ENCODE results near the gene MRGPRF.

MRGPRF gene

GRCh38 chr11:68992743-68993255, 20.2 kb downstream of the MRGPRF start:
- no peak for DNase-seq (ENCODE audit: low spot score)
- TF ChIP-seq, protein P1, sequence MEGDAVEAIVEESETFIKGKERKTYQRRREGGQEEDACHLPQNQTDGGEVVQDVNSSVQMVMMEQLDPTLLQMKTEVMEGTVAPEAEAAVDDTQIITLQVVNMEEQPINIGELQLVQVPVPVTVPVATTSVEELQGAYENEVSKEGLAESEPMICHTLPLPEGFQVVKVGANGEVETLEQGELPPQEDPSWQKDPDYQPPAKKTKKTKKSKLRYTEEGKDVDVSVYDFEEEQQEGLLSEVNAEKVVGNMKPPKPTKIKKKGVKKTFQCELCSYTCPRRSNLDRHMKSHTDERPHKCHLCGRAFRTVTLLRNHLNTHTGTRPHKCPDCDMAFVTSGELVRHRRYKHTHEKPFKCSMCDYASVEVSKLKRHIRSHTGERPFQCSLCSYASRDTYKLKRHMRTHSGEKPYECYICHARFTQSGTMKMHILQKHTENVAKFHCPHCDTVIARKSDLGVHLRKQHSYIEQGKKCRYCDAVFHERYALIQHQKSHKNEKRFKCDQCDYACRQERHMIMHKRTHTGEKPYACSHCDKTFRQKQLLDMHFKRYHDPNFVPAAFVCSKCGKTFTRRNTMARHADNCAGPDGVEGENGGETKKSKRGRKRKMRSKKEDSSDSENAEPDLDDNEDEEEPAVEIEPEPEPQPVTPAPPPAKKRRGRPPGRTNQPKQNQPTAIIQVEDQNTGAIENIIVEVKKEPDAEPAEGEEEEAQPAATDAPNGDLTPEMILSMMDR (conservative IDR thresholded peaks at IDR 0.05; ENCODE audit: low read depth) = no peak
- POLR2A ChIA-PET (ENCODE audit: low non-redundant PET) = no interaction called here
- H3K27ac ChIP-seq = no peak overlapping the region
- CTCF ChIA-PET = no interaction called here

DNA sequence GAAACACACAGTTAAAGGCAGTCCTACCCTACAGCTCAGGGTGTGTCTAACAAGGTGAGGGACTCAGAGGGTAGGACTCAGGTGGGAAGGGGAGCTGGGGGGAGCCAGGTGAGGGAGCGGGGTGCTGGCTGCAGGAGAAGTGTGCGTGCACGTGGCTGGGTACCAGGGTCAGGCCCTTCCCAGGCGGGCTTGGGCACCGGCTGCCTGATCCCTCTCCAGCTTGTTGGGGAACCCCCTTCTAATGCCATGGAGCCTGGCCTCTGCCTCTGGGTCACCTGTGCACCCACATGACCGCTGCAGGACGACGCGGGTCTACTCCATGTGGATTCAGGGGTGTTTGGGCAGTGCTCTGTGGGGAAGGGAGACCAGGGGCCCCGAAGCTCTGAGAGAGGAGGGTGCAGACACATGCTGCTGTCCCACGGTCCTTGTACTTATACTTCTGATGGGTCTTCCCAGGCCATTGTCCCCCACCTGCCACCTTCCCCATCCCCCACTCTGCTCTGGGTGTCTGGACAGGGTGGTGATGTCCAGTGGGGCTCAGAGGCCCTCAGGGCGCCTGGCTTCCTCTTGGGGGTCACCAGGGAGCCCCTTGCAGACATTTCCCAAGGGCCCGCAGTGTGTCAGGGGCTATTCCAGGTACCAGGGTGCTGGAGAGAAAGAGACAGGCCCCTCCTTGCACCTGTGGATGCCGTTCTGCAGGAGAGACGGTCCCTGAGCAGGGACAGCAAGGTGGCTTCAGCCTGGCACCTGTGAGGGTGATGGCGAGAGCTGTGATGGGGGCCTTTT, 21.9 kb downstream of the MRGPRF start:
- CTCF ChIA-PET = interaction anchor here (0.9 kb wide), 1 partner anchor 11 kb away, joined by 3 read pairs; no protein-coding TSS in a partner anchor
- H3K27ac ChIP-seq = no peak overlapping the region
- TF ChIP-seq, protein P1 (conservative IDR thresholded peaks at IDR 0.05; ENCODE audit: low read depth) = no peak
- POLR2A ChIA-PET (ENCODE audit: low non-redundant PET) = no interaction called here
- DNase-seq (ENCODE audit: low spot score) = no peak

GRCh38 chr11:68989936-68990606, 23.0 kb downstream of the MRGPRF start:
- DNase-seq (ENCODE audit: low spot score) = no peak
- H3K27ac ChIP-seq = no peak overlapping the region
- ChIA-PET CTCF (no interaction called here), POLR2A (ENCODE audit: low non-redundant PET) (no interaction called here)
- TF ChIP-seq, protein P1 (conservative IDR thresholded peaks at IDR 0.05; ENCODE audit: low read depth) = no peak

DNA sequence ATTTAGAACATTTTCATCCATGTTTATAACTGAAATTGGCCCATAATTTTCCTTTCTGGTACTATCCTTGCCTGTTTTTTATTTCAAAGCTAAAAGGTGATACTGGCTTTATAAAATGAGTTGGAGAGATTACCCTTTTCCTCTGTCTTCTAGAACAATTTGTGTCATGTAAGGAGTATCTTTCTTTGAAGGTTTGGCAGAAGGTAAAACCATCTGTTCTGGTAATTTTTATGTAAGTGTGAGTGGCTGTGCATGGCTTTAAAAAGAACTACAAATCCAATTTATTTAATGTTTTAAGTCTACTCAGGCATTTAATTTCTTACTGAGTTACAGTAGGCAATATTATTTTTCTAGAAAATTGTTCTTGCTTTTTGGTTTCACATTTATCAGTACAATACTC, 24.6 kb downstream of the MRGPRF start:
- TF ChIP-seq, protein P1 (conservative IDR thresholded peaks at IDR 0.05; ENCODE audit: low read depth) = no peak
- CTCF ChIA-PET = no interaction called here
- POLR2A ChIA-PET (ENCODE audit: low non-redundant PET) = no interaction called here
- no peak for DNase-seq (ENCODE audit: low spot score)
- H3K27ac ChIP-seq = no peak overlapping the region

- ChIA-PET POLR2A (ENCODE audit: low non-redundant PET) (no interaction called here), CTCF (no interaction called here)
- H3K27ac ChIP-seq = no peak overlapping the region
- DNase-seq (ENCODE audit: low spot score) = no peak
- TF ChIP-seq, protein P1 (conservative IDR thresholded peaks at IDR 0.05; ENCODE audit: low read depth) = no peak
Observed at GRCh38 chr11:68987211-68987610, 25.8 kb downstream of the MRGPRF start.

DNA sequence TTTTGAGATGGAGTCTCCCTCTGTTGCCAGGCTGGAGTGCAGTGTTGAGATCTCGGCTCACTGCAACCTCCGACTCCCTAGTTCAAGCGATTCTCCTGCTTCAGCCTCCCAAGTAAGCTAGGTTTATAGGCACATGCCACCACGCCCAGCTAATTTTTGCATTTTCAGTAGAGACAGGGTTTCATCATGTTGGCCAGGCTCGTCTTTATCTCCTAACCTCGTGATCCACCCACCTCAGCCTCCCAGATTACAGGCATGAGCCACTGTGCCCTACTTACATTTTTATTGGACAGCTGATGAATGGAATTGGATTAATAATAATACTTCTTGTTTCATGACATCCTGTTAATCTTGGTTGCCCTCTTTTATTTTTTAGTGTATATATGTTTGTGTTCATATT, 29.2 kb downstream of the MRGPRF start:
- ChIA-PET CTCF (no interaction called here), POLR2A (ENCODE audit: low non-redundant PET) (no interaction called here)
- DNase-seq (ENCODE audit: low spot score) = no peak
- no peak overlapping the region for H3K27ac ChIP-seq
- TF ChIP-seq, protein P1 (conservative IDR thresholded peaks at IDR 0.05; ENCODE audit: low read depth) = no peak
